OCI-LY1 (cell line): ENCODE measurements around the gene MICB.

Experiments
- H2AFZ ChIP-seq: fragments of 200-600 bp; sonication (generic), shearing (Covaris generic); 2 replicates; pipeline ENCODE4 v1.6.0; 2014; ENCODE audit warnings: antibody characterized with exemption, mild to moderate bottlenecking, low read length
- H3F3A ChIP-seq: fragments of 200-600 bp; sonication (generic), shearing (Covaris generic); 2 replicates; pipeline ENCODE4 v1.6.0; 2014; ENCODE audit warnings: mild to moderate bottlenecking, antibody characterized with exemption, low read length, moderate library complexity; ENCODE audit not compliant: insufficient read depth
- H3K27ac ChIP-seq: fragments of 200-600 bp; sonication (generic); 2 replicates; pipeline ENCODE4 v1.5.1; 2014; ENCODE audit warnings: low read length, mixed run types, mild to moderate bottlenecking, low read depth; ENCODE audit not compliant: poor library complexity, severe bottlenecking
- H3K27me3 ChIP-seq: fragments of 200-600 bp; sonication (generic); 2 replicates; pipeline ENCODE4 v1.6.0; 2014; ENCODE audit warnings: antibody characterized with exemption, mild to moderate bottlenecking, low read length, moderate library complexity; ENCODE audit not compliant: insufficient read depth
- H3K36me3 ChIP-seq: fragments of 200-600 bp; sonication (generic); 2 replicates; pipeline ENCODE4 v1.6.1; 2014; ENCODE audit warnings: mild to moderate bottlenecking, antibody characterized with exemption, low read length, moderate library complexity, mixed read lengths; ENCODE audit not compliant: insufficient read depth
- H3K4me1 ChIP-seq: fragments of 200-600 bp; sonication (generic); 2 replicates; pipeline ENCODE4 v1.5.1; 2014; ENCODE audit warnings: mild to moderate bottlenecking, low read length, moderate library complexity; ENCODE audit not compliant: insufficient read depth, severe bottlenecking
- H3K4me2 ChIP-seq: fragments of 200-600 bp; sonication (generic), shearing (Covaris generic); 2 replicates; pipeline ENCODE4 v1.6.1; 2014; ENCODE audit warnings: low read length
- H3K4me3 ChIP-seq: fragments of 200-600 bp; sonication (generic); 2 replicates; pipeline ENCODE4 v1.5.1; 2014; ENCODE audit warnings: low read length, low read depth, mild to moderate bottlenecking, mixed read lengths; ENCODE audit not compliant: poor library complexity, severe bottlenecking
- H3K79me2 ChIP-seq: fragments of 200-600 bp; shearing (Covaris generic); 2 replicates; pipeline ENCODE4 v1.6.1; 2016; ENCODE audit warnings: mixed run types, low read length, mixed read lengths; ENCODE audit not compliant: insufficient read depth
- H3K9ac ChIP-seq: fragments of 200-600 bp; sonication (generic), shearing (Covaris generic); 2 replicates; pipeline ENCODE4 v1.6.1; 2014; ENCODE audit warnings: mild to moderate bottlenecking, low read length, mixed read lengths
- H3K9me2 ChIP-seq: fragments of 200-600 bp; sonication (generic), shearing (Covaris generic); 2 replicates; pipeline ENCODE4 v1.6.1; 2014; ENCODE audit warnings: low read depth, mild to moderate bottlenecking, low read length, mixed read lengths
- H3K9me3 ChIP-seq: fragments of 200-600 bp; shearing (Covaris generic); 2 replicates; pipeline ENCODE4 v1.6.1; 2014; ENCODE audit warnings: low read length, mixed read lengths
- H4K20me1 ChIP-seq: fragments of 200-600 bp; sonication (generic), shearing (Covaris generic); 2 replicates; pipeline ENCODE4 v1.6.0; 2016; ENCODE audit warnings: mild to moderate bottlenecking, low read length; ENCODE audit not compliant: insufficient read depth
- EZH2 ChIP-seq: fragments of 200-600 bp; sonication (generic), shearing (Covaris generic); IDR thresholded peaks from 2 replicates; pipeline ENCODE4 v1.8.0; 2017; ENCODE audit warnings: borderline replicate concordance, mixed run types, mild to moderate bottlenecking, antibody characterized with exemption, low read length, moderate library complexity, mixed read lengths
- TF ChIP-seq, protein P1 (sequence below): fragments of 200-600 bp; sonication (generic), shearing (Covaris generic); IDR thresholded peaks from 2 replicates; pipeline ENCODE4 v1.5.1; 2017; ENCODE audit warnings: mild to moderate bottlenecking, antibody characterized with exemption, low read length, moderate library complexity, mixed read lengths

The MICB gene

DNA sequence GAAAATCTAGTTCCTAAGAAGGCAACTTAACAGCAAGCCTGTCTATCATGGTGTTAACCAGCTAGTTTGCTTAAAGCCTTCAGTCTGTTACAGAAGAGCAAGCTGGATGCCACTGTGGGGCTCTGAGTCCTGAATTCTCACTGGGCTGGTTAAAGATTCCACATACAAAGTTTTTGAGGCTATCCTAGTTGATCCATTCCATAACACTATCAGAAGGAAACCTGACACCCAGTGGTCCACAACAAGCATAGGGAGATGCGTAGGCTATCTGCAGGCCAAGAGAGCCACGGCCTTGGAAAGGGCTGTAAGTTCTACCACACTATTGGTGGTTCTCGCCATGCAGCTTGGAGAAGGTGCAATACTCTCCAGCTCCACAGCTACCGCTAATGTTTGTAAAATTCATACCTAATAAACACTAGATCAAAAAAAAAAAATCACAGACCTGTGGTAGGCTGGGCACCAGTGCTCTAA lies 30.4 kb downstream of the MICB start:
- Histone ChIP-seq H3K4me3 (no peak overlapping the region), H3K27me3 (no peaks in the 10 kb centered on the region), H3K9me3 (no peaks in the 10 kb centered on the region), H4K20me1 (no peaks in the 10 kb centered on the region), H3K27ac (no peak overlapping the region), H3K9ac (no peak overlapping the region), H3K4me2 (no peak overlapping the region), H3K36me3 (peaks cover 41% of the 10 kb centered on the region), H3F3A (peaks cover 14% of the 10 kb centered on the region; the same call in 1 of the 2 replicates), H2AFZ (no peak overlapping the region), H3K79me2 (no peaks in the 10 kb centered on the region), H3K4me1 (peaks cover 1% of the 10 kb centered on the region), H3K9me2 (no peaks in the 10 kb centered on the region)
- TF ChIP-seq EZH2, result no peak
- TF ChIP-seq, protein P1, sequence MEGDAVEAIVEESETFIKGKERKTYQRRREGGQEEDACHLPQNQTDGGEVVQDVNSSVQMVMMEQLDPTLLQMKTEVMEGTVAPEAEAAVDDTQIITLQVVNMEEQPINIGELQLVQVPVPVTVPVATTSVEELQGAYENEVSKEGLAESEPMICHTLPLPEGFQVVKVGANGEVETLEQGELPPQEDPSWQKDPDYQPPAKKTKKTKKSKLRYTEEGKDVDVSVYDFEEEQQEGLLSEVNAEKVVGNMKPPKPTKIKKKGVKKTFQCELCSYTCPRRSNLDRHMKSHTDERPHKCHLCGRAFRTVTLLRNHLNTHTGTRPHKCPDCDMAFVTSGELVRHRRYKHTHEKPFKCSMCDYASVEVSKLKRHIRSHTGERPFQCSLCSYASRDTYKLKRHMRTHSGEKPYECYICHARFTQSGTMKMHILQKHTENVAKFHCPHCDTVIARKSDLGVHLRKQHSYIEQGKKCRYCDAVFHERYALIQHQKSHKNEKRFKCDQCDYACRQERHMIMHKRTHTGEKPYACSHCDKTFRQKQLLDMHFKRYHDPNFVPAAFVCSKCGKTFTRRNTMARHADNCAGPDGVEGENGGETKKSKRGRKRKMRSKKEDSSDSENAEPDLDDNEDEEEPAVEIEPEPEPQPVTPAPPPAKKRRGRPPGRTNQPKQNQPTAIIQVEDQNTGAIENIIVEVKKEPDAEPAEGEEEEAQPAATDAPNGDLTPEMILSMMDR, result no peak

GRCh38 chr6:31528821-31529328 lies 30.9 kb downstream of the MICB start, which contains the start of gene MCCD1:
TSS of gene MCCD1 (plus strand) at chr6:31528962. CDS start at chr6:31529015, 53 bp downstream.
- Histone ChIP-seq H3K4me3 (no peak within 1 kb of the TSS), H4K20me1 (no peaks in the 10 kb centered on the region), H3K36me3 (peaks cover 46% of the 10 kb centered on the region), H3K27me3 (no peaks in the 10 kb centered on the region), H3K9me3 (no peaks in the 10 kb centered on the region), H3K9me2 (no peaks in the 10 kb centered on the region), H3K4me1 (peaks cover 4% of the 10 kb centered on the region), H3K4me2 (no peak within 1 kb of the TSS), H3K79me2 (no peaks in the 10 kb centered on the region), H2AFZ (no peak within 1 kb of the TSS), H3K9ac (no peak within 1 kb of the TSS), H3K27ac (no peak within 1 kb of the TSS), H3F3A (peaks cover 14% of the 10 kb centered on the region; the same call in 1 of the 2 replicates)
- no peak for TF ChIP-seq EZH2
- TF ChIP-seq, protein P1, result no peak

- no peak for TF ChIP-seq EZH2
- TF ChIP-seq, protein P1, result no peak
- Histone ChIP-seq H3K9me3 (no peaks in the 10 kb centered on the region), H3F3A (peaks cover 14% of the 10 kb centered on the region; the same call in 1 of the 2 replicates), H4K20me1 (no peaks in the 10 kb centered on the region), H3K27ac (no peak overlapping the region), H2AFZ (no peak overlapping the region), H3K27me3 (no peaks in the 10 kb centered on the region), H3K4me3 (no peak overlapping the region), H3K79me2 (no peaks in the 10 kb centered on the region), H3K9ac (no peak overlapping the region), H3K4me2 (no peak overlapping the region), H3K4me1 (peaks cover 4% of the 10 kb centered on the region), H3K36me3 (peaks cover 52% of the 10 kb centered on the region), H3K9me2 (no peaks in the 10 kb centered on the region)
Measured at GRCh38 chr6:31529329-31530150, 31.6 kb downstream of the MICB start.
